K562 (cell line): Measurements from ENCODE around the gene COMMD4. TPM values are rescaled to one million over a fixed set of nuclear protein-coding genes. Genes with fewer than 3 reads are reported as not detected.

ENCODE experiments used
- ASH1L ChIP-seq: fragments of 450-650 bp; IDR thresholded peaks from 2 replicates; pipeline ENCODE4 v1.6.1; 2018; ENCODE audit warnings: borderline replicate concordance, mild to moderate bottlenecking, low read depth; ENCODE audit not compliant: partially characterized antibody
- DIDO1 ChIP-seq: fragments of 450-650 bp; IDR thresholded peaks from 2 replicates; pipeline ENCODE4 v1.6.1; 2016; ENCODE audit warnings: low read depth, missing biosample characterization, missing genetic modification characterization
- FOXJ2 ChIP-seq: fragments of 200-800 bp; sonication (Bioruptor generic); IDR thresholded peaks from 2 replicates; pipeline ENCODE4 v1.6.1; 2016; ENCODE audit warnings: missing genetic modification characterization, missing compliant biosample characterization
- HEY1 ChIP-seq: fragments of 250-450 bp; sonication (Bioruptor Pico); IDR thresholded peaks from 2 replicates; pipeline ENCODE4 v1.5.0; 2020; ENCODE audit warnings: mild to moderate bottlenecking, moderate library complexity, borderline replicate concordance
- HNRNPLL ChIP-seq: fragments of 200-400 bp; formaldehyde crosslinking; IDR thresholded peaks from 2 replicates; pipeline ENCODE4 v1.6.1; 2017; ENCODE audit warnings: low read length, low read depth, mild to moderate bottlenecking; ENCODE audit not compliant: poor library complexity, severe bottlenecking
- LEF1 ChIP-seq: fragments of 450-650 bp; IDR thresholded peaks from 2 replicates; pipeline ENCODE4 v1.6.1; 2016; ENCODE audit warnings: mild to moderate bottlenecking
- NEUROD1 ChIP-seq: fragments of 150-350 bp; IDR thresholded peaks from 2 replicates; pipeline ENCODE4 v1.6.1; 2014; ENCODE audit warnings: borderline replicate concordance, low read length, low read depth; ENCODE audit not compliant: partially characterized antibody
- PHF8 ChIP-seq: fragments of 200-600 bp; sonication (generic); IDR thresholded peaks from 2 replicates; pipeline ENCODE4 v1.6.1; 2012; ENCODE audit warnings: mixed run types, mild to moderate bottlenecking, inconsistent platforms, low read length, moderate library complexity, borderline replicate concordance
- PYGO2 ChIP-seq: fragments of 450-650 bp; IDR thresholded peaks from 2 replicates; pipeline ENCODE4 v1.6.1; 2016; ENCODE audit warnings: mild to moderate bottlenecking, missing genetic modification characterization, moderate library complexity, missing compliant biosample characterization
- RBM15 ChIP-seq: fragments of 200-400 bp; formaldehyde crosslinking; IDR thresholded peaks from 2 replicates; pipeline ENCODE4 v1.6.1; 2018; ENCODE audit warnings: mild to moderate bottlenecking, low read length, moderate library complexity; ENCODE audit not compliant: insufficient read depth
- TEAD4 ChIP-seq, 2 experiments: sonication (generic) in 1 of 2; formaldehyde crosslinking in 1 of 2; IDR thresholded peaks; 2 replicates each; pipeline versions ENCODE4 v1.6.1 to v1.8.0; 2012 to 2022; ENCODE audit warnings: borderline replicate concordance in 1 of 2, inconsistent platforms in 1 of 2, low read length in 1 of 2, mild to moderate bottlenecking in 1 of 2, missing genetic modification reagents in 1 of 2
- ZKSCAN8 ChIP-seq: fragments of 200-800 bp; sonication (Bioruptor generic); IDR thresholded peaks from 2 replicates; pipeline ENCODE4 v1.6.1; 2016; ENCODE audit warnings: missing genetic modification characterization, missing compliant biosample characterization
- ZNF274 ChIP-seq: IDR thresholded peaks from 2 replicates; pipeline ENCODE4 v1.6.1; 2011; ENCODE audit warnings: low read depth, mild to moderate bottlenecking, low read length, moderate library complexity, borderline replicate concordance
- ZNF408 ChIP-seq: fragments of 250-450 bp; sonication (Bioruptor Pico); IDR thresholded peaks from 2 replicates; pipeline ENCODE4 v1.4.0; 2020; ENCODE audit warnings: low read depth, mild to moderate bottlenecking, moderate library complexity
- ZNF75A ChIP-seq: fragments of 450-650 bp; formaldehyde crosslinking; IDR thresholded peaks from 2 replicates; pipeline ENCODE4 v1.4.0; 2020; ENCODE audit warnings: mild to moderate bottlenecking
- ZSCAN32 ChIP-seq: fragments of 450-650 bp; formaldehyde crosslinking; IDR thresholded peaks from 2 replicates; pipeline ENCODE4 v1.4.0; 2020; ENCODE audit warnings: mild to moderate bottlenecking, moderate library complexity
- polyA plus RNA-seq, 8 experiments: library from polyadenylated mRNA; depleted of rRNA in 4 of 8; stranded (reverse) in 5 of 8; unstranded in 3 of 8; fragments of >200 nt; fragmentation: Nextera tagmentation in 2 of 8; fragmentation: Illumina TruSeq in 1 of 8; extraction: Ambion mirVana in 2 of 8; extraction: Trizol in 1 of 8; gene quantifications; 2 replicates each; pipeline versions ENCODE4 v1.2.1 to v1.2.3, GENCODE V29; 2011 to 2014; ENCODE audit warnings: inconsistent platforms in 1 of 8, missing spikeins in 1 of 8
- total RNA-seq, 7 experiments: library from RNA; depleted of rRNA in 6 of 7; stranded (reverse); fragments of >200 nt in 6 of 7; fragmentation: Illumina TruSeq in 2 of 7; extraction: Trizol in 2 of 7; gene quantifications; 2 replicates each; pipeline versions ENCODE4 v1.2.1 to v1.2.3, GENCODE V29; 2011 to 2021; ENCODE audit warnings: low replicate concordance in 1 of 7
- TF ChIP-seq, protein P1 (sequence below): sonication (generic); formaldehyde crosslinking; IDR thresholded peaks from 2 replicates; pipeline ENCODE4 v1.9.0; 2022; ENCODE audit warnings: mild to moderate bottlenecking, missing genetic modification reagents
- TF ChIP-seq, protein P2 (sequence below): IDR thresholded peaks from 3 replicates; pipeline ENCODE4 v1.6.1; 2011; ENCODE audit warnings: borderline replicate concordance, mild to moderate bottlenecking, moderate library complexity; ENCODE audit not compliant: insufficient read length; ENCODE audit errors: extremely low read depth
- TF ChIP-seq, protein P3 (sequence below): fragments of 250-450 bp; sonication (Bioruptor Pico); IDR thresholded peaks from 2 replicates; pipeline ENCODE4 v1.5.0; 2020; ENCODE audit warnings: mild to moderate bottlenecking, borderline replicate concordance
- TF ChIP-seq, protein P4 (sequence below): sonication (generic); formaldehyde crosslinking; IDR thresholded peaks from 2 replicates; pipeline ENCODE4 v1.8.1; 2022; ENCODE audit warnings: missing genetic modification reagents

COMMD4 gene
- total and polyA plus RNA-seq, 9 of the 15 experiments (the other 6 are each of a cell fraction or from before 2014, with no cell fraction given): 20.4 to 140 (median 63.9) TPM

DNA sequence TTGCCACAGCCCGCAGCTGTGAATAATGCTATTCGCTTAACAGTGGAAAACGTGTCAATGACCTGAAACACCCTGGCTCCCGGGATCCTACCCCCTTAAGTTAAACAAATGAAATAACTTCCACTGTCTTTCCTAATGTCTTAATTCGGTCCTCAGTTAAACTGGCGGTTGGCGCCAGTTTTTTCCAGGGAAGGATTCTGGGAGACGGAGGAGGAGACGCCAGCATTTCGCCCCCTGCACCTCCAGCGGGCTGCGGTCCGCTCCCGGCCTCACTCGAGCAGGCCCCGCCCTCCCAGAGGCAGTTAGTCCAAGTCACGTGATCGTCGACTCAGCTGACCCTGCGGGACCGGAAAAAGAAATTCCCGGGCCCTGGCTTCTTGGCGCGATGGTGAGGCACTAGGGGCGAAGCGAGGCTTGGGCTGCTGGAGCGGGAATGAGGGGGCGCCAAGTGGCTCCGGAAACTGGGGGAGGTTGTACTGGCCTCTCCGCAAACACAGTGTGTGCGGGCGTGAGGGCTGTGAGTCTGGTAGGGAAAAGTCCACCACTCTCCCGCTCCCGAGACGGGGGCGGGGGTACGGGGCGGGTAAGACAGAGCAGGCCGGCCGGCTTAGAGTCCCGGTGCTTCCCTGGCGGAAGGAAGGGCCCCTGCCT, at the start of gene COMMD4 (continued):
- TF ChIP-seq, protein P1, sequence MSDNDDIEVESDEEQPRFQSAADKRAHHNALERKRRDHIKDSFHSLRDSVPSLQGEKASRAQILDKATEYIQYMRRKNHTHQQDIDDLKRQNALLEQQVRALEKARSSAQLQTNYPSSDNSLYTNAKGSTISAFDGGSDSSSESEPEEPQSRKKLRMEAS: peak; percentile 74
- no peak for TF ChIP-seq NEUROD1
- TF ChIP-seq, protein P2, sequence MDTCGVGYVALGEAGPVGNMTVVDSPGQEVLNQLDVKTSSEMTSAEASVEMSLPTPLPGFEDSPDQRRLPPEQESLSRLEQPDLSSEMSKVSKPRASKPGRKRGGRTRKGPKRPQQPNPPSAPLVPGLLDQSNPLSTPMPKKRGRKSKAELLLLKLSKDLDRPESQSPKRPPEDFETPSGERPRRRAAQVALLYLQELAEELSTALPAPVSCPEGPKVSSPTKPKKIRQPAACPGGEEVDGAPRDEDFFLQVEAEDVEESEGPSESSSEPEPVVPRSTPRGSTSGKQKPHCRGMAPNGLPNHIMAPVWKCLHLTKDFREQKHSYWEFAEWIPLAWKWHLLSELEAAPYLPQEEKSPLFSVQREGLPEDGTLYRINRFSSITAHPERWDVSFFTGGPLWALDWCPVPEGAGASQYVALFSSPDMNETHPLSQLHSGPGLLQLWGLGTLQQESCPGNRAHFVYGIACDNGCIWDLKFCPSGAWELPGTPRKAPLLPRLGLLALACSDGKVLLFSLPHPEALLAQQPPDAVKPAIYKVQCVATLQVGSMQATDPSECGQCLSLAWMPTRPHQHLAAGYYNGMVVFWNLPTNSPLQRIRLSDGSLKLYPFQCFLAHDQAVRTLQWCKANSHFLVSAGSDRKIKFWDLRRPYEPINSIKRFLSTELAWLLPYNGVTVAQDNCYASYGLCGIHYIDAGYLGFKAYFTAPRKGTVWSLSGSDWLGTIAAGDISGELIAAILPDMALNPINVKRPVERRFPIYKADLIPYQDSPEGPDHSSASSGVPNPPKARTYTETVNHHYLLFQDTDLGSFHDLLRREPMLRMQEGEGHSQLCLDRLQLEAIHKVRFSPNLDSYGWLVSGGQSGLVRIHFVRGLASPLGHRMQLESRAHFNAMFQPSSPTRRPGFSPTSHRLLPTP: no peak
- no peak for TF ChIP-seq FOXJ2 (tag)
- no peak for TF ChIP-seq PYGO2 (tag)
- no peak for TF ChIP-seq ZSCAN32 (CRISPR knock-in tag)
- TF ChIP-seq, protein P3, sequence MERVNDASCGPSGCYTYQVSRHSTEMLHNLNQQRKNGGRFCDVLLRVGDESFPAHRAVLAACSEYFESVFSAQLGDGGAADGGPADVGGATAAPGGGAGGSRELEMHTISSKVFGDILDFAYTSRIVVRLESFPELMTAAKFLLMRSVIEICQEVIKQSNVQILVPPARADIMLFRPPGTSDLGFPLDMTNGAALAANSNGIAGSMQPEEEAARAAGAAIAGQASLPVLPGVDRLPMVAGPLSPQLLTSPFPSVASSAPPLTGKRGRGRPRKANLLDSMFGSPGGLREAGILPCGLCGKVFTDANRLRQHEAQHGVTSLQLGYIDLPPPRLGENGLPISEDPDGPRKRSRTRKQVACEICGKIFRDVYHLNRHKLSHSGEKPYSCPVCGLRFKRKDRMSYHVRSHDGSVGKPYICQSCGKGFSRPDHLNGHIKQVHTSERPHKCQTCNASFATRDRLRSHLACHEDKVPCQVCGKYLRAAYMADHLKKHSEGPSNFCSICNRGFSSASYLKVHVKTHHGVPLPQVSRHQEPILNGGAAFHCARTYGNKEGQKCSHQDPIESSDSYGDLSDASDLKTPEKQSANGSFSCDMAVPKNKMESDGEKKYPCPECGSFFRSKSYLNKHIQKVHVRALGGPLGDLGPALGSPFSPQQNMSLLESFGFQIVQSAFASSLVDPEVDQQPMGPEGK: no peak
- no peak for TF ChIP-seq ZNF408
- TF ChIP-seq ZNF274: no peak
- TF ChIP-seq DIDO1 (tag): peak; percentile 75
- no peak for TF ChIP-seq HNRNPLL
- TF ChIP-seq HEY1 (CRISPR knock-in tag): no peak
- TF ChIP-seq, protein P4, sequence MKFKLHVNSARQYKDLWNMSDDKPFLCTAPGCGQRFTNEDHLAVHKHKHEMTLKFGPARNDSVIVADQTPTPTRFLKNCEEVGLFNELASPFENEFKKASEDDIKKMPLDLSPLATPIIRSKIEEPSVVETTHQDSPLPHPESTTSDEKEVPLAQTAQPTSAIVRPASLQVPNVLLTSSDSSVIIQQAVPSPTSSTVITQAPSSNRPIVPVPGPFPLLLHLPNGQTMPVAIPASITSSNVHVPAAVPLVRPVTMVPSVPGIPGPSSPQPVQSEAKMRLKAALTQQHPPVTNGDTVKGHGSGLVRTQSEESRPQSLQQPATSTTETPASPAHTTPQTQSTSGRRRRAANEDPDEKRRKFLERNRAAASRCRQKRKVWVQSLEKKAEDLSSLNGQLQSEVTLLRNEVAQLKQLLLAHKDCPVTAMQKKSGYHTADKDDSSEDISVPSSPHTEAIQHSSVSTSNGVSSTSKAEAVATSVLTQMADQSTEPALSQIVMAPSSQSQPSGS (CRISPR knock-in tag): no peak
- TF ChIP-seq ZKSCAN8 (CRISPR knock-in tag): no peak
- no peak for TF ChIP-seq RBM15
- peak; percentile 13; the same call in 1 of the 2 replicates for TF ChIP-seq LEF1
- TF ChIP-seq ZNF75A (CRISPR knock-in tag): no peak
- no peak for TF ChIP-seq ASH1L
- peak; percentile 78; the same call in 1 of the 2 replicates for TF ChIP-seq PHF8
- TF ChIP-seq TEAD4 (IDR thresholded peaks at IDR 0.05; ENCODE audit: low read length): peak; percentile 60
- no peak for TF ChIP-seq TEAD4 (CRISPR knock-in tag; IDR thresholded peaks at IDR 0.05; ENCODE audit: borderline replicate concordance)
